Esophagus squamous epithelium (tissue), 5 donors: ENCODE results near the gene RBFOX1. TPM values are rescaled to one million over a fixed set of nuclear protein-coding genes. Genes with fewer than 3 reads are reported as not detected.

Experiments used
- DNase-seq: peaks from one replicate; lab custom pipeline; 2025; lab: John Stamatoyannopoulos, UW
- H3K27ac ChIP-seq, 4 donors: fragments of 200-600 bp; sonication (generic); one replicate each; pipeline ENCODE4 v1.5.1; 2016 to 2019; ENCODE audit warnings: mild to moderate bottlenecking in 1 of 4
- H3K27me3 ChIP-seq, 4 donors: fragments of 200-600 bp; sonication (generic); 1 replicate in 3 of 4; 2 replicates in 1 of 4; pipeline versions ENCODE4 v1.5.1 to v1.6.0; 2017 to 2021; ENCODE audit warnings: antibody characterized with exemption in 1 of 4
- H3K36me3 ChIP-seq, 3 donors: fragments of 200-600 bp; sonication (generic); one replicate each; pipeline ENCODE4 v1.5.1; 2016 to 2019
- H3K4me1 ChIP-seq, 3 donors: fragments of 200-600 bp; sonication (generic); one replicate each; pipeline ENCODE4 v1.5.1; 2017 to 2019
- H3K4me3 ChIP-seq, 4 donors: fragments of 200-600 bp; sonication (generic); 1 replicate in 3 of 4; 2 replicates in 1 of 4; pipeline ENCODE4 v1.5.1; 2016 to 2019; ENCODE audit warnings: mild to moderate bottlenecking in 2 of 4, moderate library complexity in 1 of 4
- H3K9me3 ChIP-seq, 3 donors: fragments of 200-600 bp; sonication (generic); one replicate each; pipeline ENCODE4 v1.5.1; 2016 to 2019
- CTCF ChIP-seq, 6 experiments: fragments of 450-650 bp in 4 of 6; fragments of 200-600 bp in 2 of 6; sonication (generic) in 2 of 6; IDR thresholded peaks; one replicate each; pipeline ENCODE4 v1.5.1; 2016 to 2019; ENCODE audit warnings: antibody characterized with exemption in 6 of 6, mild to moderate bottlenecking in 4 of 6, moderate library complexity in 4 of 6
- POLR2A ChIP-seq, 4 donors: fragments of 450-650 bp; IDR thresholded peaks; one replicate each; pipeline ENCODE4 v1.6.1; 2017; ENCODE audit warnings: antibody characterized with exemption in 4 of 4, mild to moderate bottlenecking in 4 of 4, moderate library complexity in 3 of 4
- WGBS, 2 donors: methylation state at CpG; one replicate each; pipeline ENCODE4 v1.1.5; 2018; 5-methylcytosine and 5-hydroxymethylcytosine counted together
- intact Hi-C: fragments of 100-400 bp; cut with DNase I; formaldehyde crosslinking; loops from one replicate; pipeline ENCODE4 v1.15.0; 2022
- total RNA-seq, 4 donors: library from RNA; depleted of rRNA; stranded (reverse); fragments of >200 nt; gene quantifications; one replicate each; pipeline ENCODE4 v1.1.0, GENCODE V29; 2016
- donor health status: DM: yes; HTN: yes; CAD: no.

The RBFOX1 gene
- total RNA-seq, 4 donors from 2014 or later = not detected

GRCh38 chr16:7506363-7506762 is 173.7 kb downstream of the RBFOX1 start:
- WGBS, 2 donors = 83% methylated on average over 5 of the region's 5 CpGs
- no peaks in the 10 kb centered on the region for H3K9me3 ChIP-seq
- H3K4me3 ChIP-seq = no peak overlapping the region
- no peaks in the 10 kb centered on the region for H3K4me1 ChIP-seq
- intact Hi-C loops = no loop called here
- no peak overlapping the region for H3K27ac ChIP-seq
- no peaks in the 10 kb centered on the region for H3K36me3 ChIP-seq
- TF ChIP-seq POLR2A (IDR thresholded peaks at IDR 0.05) (no peak), CTCF (IDR thresholded peaks at IDR 0.05) (no peak)
- no peak for DNase-seq
- H3K27me3 ChIP-seq = no peaks in the 10 kb centered on the region

GRCh38 chr16:7508656-7509055 is 176.0 kb downstream of the RBFOX1 start:
- Histone ChIP-seq H3K36me3 (no peaks in the 10 kb centered on the region), H3K4me3 (no peak overlapping the region), H3K27me3 (no peaks in the 10 kb centered on the region), H3K27ac (no peak overlapping the region), H3K9me3 (no peaks in the 10 kb centered on the region), H3K4me1 (no peaks in the 10 kb centered on the region)
- 77 to 85% methylated on average over 3 of the region's 3 CpGs for WGBS, 2 donors
- intact Hi-C loops = no loop called here
- no peak for TF ChIP-seq CTCF (IDR thresholded peaks at IDR 0.05)
- no peak for TF ChIP-seq POLR2A (IDR thresholded peaks at IDR 0.05)
- no peak for DNase-seq

GRCh38 chr16:7509963-7510601 is 177.4 kb downstream of the RBFOX1 start:
- no peaks in the 10 kb centered on the region for H3K4me1 ChIP-seq
- no peak for DNase-seq
- no peak overlapping the region for H3K27ac ChIP-seq
- intact Hi-C loops = no loop called here
- no peaks in the 10 kb centered on the region for H3K36me3 ChIP-seq
- no peak for TF ChIP-seq CTCF (IDR thresholded peaks at IDR 0.05)
- no peaks in the 10 kb centered on the region for H3K9me3 ChIP-seq
- WGBS, 2 donors = 79 to 90% methylated on average over 21 to 22 of the region's 23 CpGs
- H3K27me3 ChIP-seq = no peaks in the 10 kb centered on the region
- no peak overlapping the region for H3K4me3 ChIP-seq

- H3K9me3 ChIP-seq = no peaks in the 10 kb centered on the region
- DNase-seq = no peak
- H3K4me1 ChIP-seq = no peaks in the 10 kb centered on the region
- 62 to 70% methylated on average over 7 of the region's 7 CpGs for WGBS, 2 donors
- no peak overlapping the region for H3K4me3 ChIP-seq
- TF ChIP-seq CTCF (IDR thresholded peaks at IDR 0.05) (no peak), POLR2A (IDR thresholded peaks at IDR 0.05) (no peak)
- intact Hi-C loops = no loop called here
- no peaks in the 10 kb centered on the region for H3K36me3 ChIP-seq
- no peak overlapping the region for H3K27ac ChIP-seq
- H3K27me3 ChIP-seq = no peaks in the 10 kb centered on the region
Measured at GRCh38 chr16:7511549-7512260, 179.1 kb downstream of the RBFOX1 start.

GRCh38 chr16:7512503-7512902 is 179.9 kb downstream of the RBFOX1 start:
- Histone ChIP-seq H3K36me3 (no peaks in the 10 kb centered on the region), H3K27me3 (no peaks in the 10 kb centered on the region), H3K4me1 (no peaks in the 10 kb centered on the region), H3K4me3 (no peak overlapping the region), H3K27ac (no peak overlapping the region), H3K9me3 (no peaks in the 10 kb centered on the region)
- TF ChIP-seq POLR2A (IDR thresholded peaks at IDR 0.05) = no peak
- TF ChIP-seq CTCF (IDR thresholded peaks at IDR 0.05) = no peak
- DNase-seq = no peak
- intact Hi-C loops = no loop called here
- no CpG with 5 or more reads among the region's 3 CpGs for WGBS, 2 donors
